GM18511 (cell line): ENCODE measurements around the gene SIL1.

Source experiments
- ATAC-seq: cut with Tn5 transposase; IDR thresholded peaks from one replicate; pipeline ENCODE4 v1.9.1; 2021; ENCODE audit warnings: mild to moderate bottlenecking, moderate library complexity; ENCODE audit not compliant: unreplicated experiment

The SIL1 gene

GRCh38 chr5:139147483-139148087 is 50.6 kb downstream of the SIL1 start:
- no peak for ATAC-seq

- ATAC-seq = no peak
These were observed 51.2 kb downstream of the SIL1 start for GRCh38 chr5:139146809-139147482.

GRCh38 chr5:139141446-139142204 is 56.5 kb downstream of the SIL1 start:
- no peak for ATAC-seq

GRCh38 chr5:139140591-139141071 is 57.5 kb downstream of the SIL1 start:
- no peak for ATAC-seq

- no peak for ATAC-seq
These were observed 59.4 kb downstream of the SIL1 start for GRCh38 chr5:139138809-139139208.

- no peak for ATAC-seq
These were observed 60.1 kb downstream of the SIL1 start for GRCh38 chr5:139138109-139138508.

- ATAC-seq = no peak
These were observed 60.5 kb downstream of the SIL1 start for GRCh38 chr5:139137697-139138096.

- ATAC-seq = no peak
These were observed 63.3 kb downstream of the SIL1 start for GRCh38 chr5:139134906-139135305.

GRCh38 chr5:139133282-139133681 is 64.9 kb downstream of the SIL1 start:
- ATAC-seq = no peak

- ATAC-seq = no peak
These were observed 65.7 kb downstream of the SIL1 start for GRCh38 chr5:139132515-139132914.

GRCh38 chr5:139131921-139132432 is 66.2 kb downstream of the SIL1 start:
- no peak for ATAC-seq

GRCh38 chr5:139131465-139131864 is 66.7 kb downstream of the SIL1 start:
- ATAC-seq = no peak

GRCh38 chr5:139131062-139131461 is 67.1 kb downstream of the SIL1 start:
- ATAC-seq = no peak

- ATAC-seq = no peak
These were observed 68.0 kb downstream of the SIL1 start for GRCh38 chr5:139130214-139130613.

GRCh38 chr5:139126711-139127111 is 71.5 kb downstream of the SIL1 start:
- ATAC-seq = no peak

- no peak for ATAC-seq
These were observed 72.2 kb downstream of the SIL1 start for GRCh38 chr5:139125991-139126390.

GRCh38 chr5:139124774-139125520 is 73.2 kb downstream of the SIL1 start:
- no peak for ATAC-seq

GRCh38 chr5:139121120-139121519 is 77.0 kb downstream of the SIL1 start:
- no peak for ATAC-seq

- ATAC-seq = no peak
These were observed 77.6 kb downstream of the SIL1 start for GRCh38 chr5:139120521-139120920.

- ATAC-seq = no peak
These were observed 79.4 kb downstream of the SIL1 start for GRCh38 chr5:139118804-139119203.

- ATAC-seq = no peak
These were observed 80.8 kb downstream of the SIL1 start for GRCh38 chr5:139117342-139117884.
